Dedifferentiated amniotic fluid mesenchymal stem cell (primary cell): ENCODE results near the gene SHISA9.
"Not testable (repeated sequence)": the region's sequence is repeated elsewhere in the genome, so short reads cannot be mapped to it uniquely, and the experiment has no call there.

ENCODE experiments used
- DNase-seq: peaks from one replicate; pipeline ENCODE4 v3.0.0-alpha.2; 2016; ENCODE audit errors: extremely low spot score

SHISA9 gene

GRCh38 chr16:12900156-12900555, 1.2 kb upstream of the SHISA9 start:
- DNase-seq, result no peak

- DNase-seq, result no peak
Observed at GRCh38 chr16:12900599-12901203, 697 bp upstream of the SHISA9 start.

GRCh38 chr16:12901204-12901596, 198 bp upstream of the SHISA9 start:
- no peak for DNase-seq

- no peak for DNase-seq
Observed at GRCh38 chr16:12902511-12903372, 1.3 kb downstream of the SHISA9 start.

GRCh38 chr16:12903407-12904328, 2.3 kb downstream of the SHISA9 start:
- DNase-seq, result no peak

GRCh38 chr16:12904329-12904671, 2.9 kb downstream of the SHISA9 start:
- no peak for DNase-seq

- no peak for DNase-seq
Observed at GRCh38 chr16:12906271-12906670, 4.9 kb downstream of the SHISA9 start.

GRCh38 chr16:12906765-12907516, 5.5 kb downstream of the SHISA9 start:
- no peak for DNase-seq

GRCh38 chr16:12907670-12908233, 6.4 kb downstream of the SHISA9 start:
- DNase-seq, result no peak

- DNase-seq, result no peak
Observed at GRCh38 chr16:12917246-12917645, 15.8 kb downstream of the SHISA9 start.

GRCh38 chr16:12917653-12918052, 16.3 kb downstream of the SHISA9 start:
- DNase-seq, result peak; percentile 80

- no peak for DNase-seq
Observed at GRCh38 chr16:12920739-12921138, 19.3 kb downstream of the SHISA9 start.

GRCh38 chr16:12923640-12924039, 22.2 kb downstream of the SHISA9 start:
- not testable (repeated sequence) for DNase-seq

GRCh38 chr16:12925026-12925800, 23.8 kb downstream of the SHISA9 start:
- no peak for DNase-seq

- no peak for DNase-seq
Observed at GRCh38 chr16:12927591-12927990, 26.2 kb downstream of the SHISA9 start.

- DNase-seq, result no peak
Observed at GRCh38 chr16:12930881-12931280, 29.5 kb downstream of the SHISA9 start.

GRCh38 chr16:12936391-12936790, 35.0 kb downstream of the SHISA9 start:
- DNase-seq, result no peak

- DNase-seq, result no peak
Observed at GRCh38 chr16:12941896-12942295, 40.5 kb downstream of the SHISA9 start.

- DNase-seq, result no peak
Observed at GRCh38 chr16:12942861-12943260, 41.5 kb downstream of the SHISA9 start.

- DNase-seq, result no peak
Observed at GRCh38 chr16:12944300-12944699, 42.9 kb downstream of the SHISA9 start.

- DNase-seq, result no peak
Observed at GRCh38 chr16:12951392-12951791, 50.0 kb downstream of the SHISA9 start.
